HUES6 (cell line): ENCODE results near the gene CNTN3.

Experiments used
- H3K27ac ChIP-seq: 2 replicates; pipeline ENCODE4 v1.7.0; 2013; ENCODE audit warnings: low read depth, mild to moderate bottlenecking, low read length, inconsistent platforms
- H3K27me3 ChIP-seq: 2 replicates; pipeline ENCODE4 v1.6.1; 2013; ENCODE audit warnings: low read length; ENCODE audit not compliant: control insufficient read depth, insufficient read depth
- H3K36me3 ChIP-seq: 2 replicates; pipeline ENCODE4 v1.6.1; 2013; ENCODE audit warnings: low read length; ENCODE audit not compliant: control insufficient read depth, insufficient read depth
- H3K4me1 ChIP-seq: 2 replicates; pipeline ENCODE4 v1.6.1; 2013; ENCODE audit warnings: low read length; ENCODE audit not compliant: control insufficient read depth, insufficient read depth
- H3K4me3 ChIP-seq: 2 replicates; pipeline ENCODE4 v1.5.1; 2013; ENCODE audit warnings: low read depth, low read length
- H3K9ac ChIP-seq: one replicate; pipeline ENCODE4 v1.6.1; 2013; ENCODE audit warnings: mild to moderate bottlenecking, low read length
- H3K9me3 ChIP-seq: 2 replicates; pipeline ENCODE4 v1.6.1; 2013; ENCODE audit warnings: low read depth, low read length; ENCODE audit not compliant: control insufficient read depth, insufficient read depth

Gene CNTN3

DNA sequence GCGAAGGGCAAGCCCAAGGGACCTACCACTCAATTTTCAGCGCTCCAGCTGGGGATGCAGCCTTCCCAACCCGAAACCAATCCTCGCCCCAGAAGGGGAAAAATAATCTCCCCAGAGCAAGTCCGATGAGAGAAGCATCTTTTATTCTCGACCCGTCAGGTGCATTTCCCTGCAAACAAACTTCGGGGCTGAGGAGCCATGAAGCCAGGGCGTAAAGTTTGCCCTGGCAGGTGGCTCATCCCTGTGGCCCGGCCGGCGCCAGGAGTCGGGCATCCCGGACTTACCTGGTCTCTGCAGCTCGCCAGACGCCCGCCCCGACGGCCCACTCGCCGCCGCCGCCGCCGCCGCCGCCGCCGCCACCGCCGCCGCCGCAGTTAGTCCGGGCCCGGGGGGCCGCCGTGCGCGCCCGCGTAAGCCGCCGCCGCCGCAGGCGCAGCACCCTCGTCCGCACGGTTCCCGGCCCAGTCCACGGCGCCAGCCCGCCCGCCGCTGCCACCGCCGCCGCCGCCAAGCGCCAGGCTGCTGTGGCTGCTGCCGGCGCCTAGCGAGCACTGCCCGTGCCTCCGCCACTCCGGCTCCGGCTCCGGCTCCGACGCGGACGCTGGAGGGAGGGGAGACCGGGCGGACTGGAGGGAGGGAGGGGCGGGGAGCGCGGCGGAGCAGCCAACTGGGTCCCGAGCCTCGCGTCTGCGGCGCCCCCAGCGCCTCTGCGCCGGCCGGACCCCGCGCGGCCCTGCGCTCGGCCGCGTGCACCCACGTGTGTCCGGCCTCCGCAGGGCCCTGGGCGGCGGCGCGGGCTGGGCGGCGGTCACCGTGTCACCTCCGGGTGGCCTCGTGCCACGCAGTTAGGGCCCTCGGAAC, at the start of gene CNTN3:
CNTN3 (minus strand) TSS at position 553 of the 861 bp plus-strand sequence. CDS start 93,547 bp downstream, outside the sequence.
- Histone ChIP-seq H3K4me1 (0 out of 2 replicates have a peak, but pooled peaks cover 4% of the 10 kb centered on the region), H3K27ac (no peak within 1 kb of the TSS), H3K9ac (no peak within 1 kb of the TSS), H3K4me3 (peak within 1 kb of the TSS; percentile 48), H3K27me3 (peaks cover 97% of the 10 kb centered on the region), H3K9me3 (no peaks in the 10 kb centered on the region), H3K36me3 (no peaks in the 10 kb centered on the region)

DNA sequence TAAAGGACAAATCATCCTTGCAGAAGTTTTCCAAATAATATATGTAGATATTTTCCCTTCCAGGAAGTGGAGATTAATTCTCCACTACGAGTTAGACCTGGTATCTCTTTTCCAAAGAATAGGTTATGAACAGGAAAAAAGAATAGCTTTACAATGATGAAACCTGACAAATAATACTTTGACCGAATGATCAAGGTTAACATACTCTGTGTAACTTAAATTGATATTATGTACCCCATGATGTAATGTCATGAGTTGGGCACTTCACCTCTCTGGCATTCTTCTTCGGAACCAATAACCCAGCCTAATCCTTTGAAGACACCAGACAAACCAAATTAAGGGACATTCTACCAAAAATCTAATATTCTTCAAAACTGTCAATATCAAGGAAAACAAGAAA, 48.7 kb upstream of the CNTN3 start:
- Histone ChIP-seq H3K36me3 (no peaks in the 10 kb centered on the region), H3K4me1 (no peaks in the 10 kb centered on the region)

DNA sequence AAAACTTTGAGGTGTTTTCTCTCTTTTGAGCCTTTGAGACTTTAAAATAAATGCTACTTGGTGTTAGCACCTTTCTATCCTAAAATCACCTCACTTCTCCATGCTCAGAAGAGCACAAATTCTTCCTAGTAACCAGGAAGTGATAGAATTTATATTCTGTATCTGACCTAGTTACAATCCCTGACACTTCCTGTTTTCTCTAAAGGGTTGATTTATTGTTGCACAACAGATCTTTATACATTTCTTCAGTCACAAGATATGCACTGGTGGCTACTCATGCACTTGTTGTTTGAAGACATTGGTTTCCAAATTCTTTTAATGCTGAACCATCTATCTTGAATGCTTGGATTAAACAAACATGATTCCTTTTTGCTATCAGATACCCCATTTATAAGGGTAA, 47.2 kb upstream of the CNTN3 start:
- Histone ChIP-seq H3K9me3 (no peaks in the 10 kb centered on the region), H3K4me1 (no peaks in the 10 kb centered on the region), H3K4me3 (no peak overlapping the region), H3K36me3 (no peaks in the 10 kb centered on the region), H3K27ac (no peak overlapping the region), H3K9ac (no peak overlapping the region), H3K27me3 (no peaks in the 10 kb centered on the region)

More for the DNA sequence above, 48.7 kb upstream of the CNTN3 start:
- no peaks in the 10 kb centered on the region for H3K27me3 ChIP-seq
- no peak overlapping the region for H3K9ac ChIP-seq
- H3K4me3 ChIP-seq = no peak overlapping the region
- peaks cover 11% of the 10 kb centered on the region for H3K9me3 ChIP-seq
- H3K27ac ChIP-seq = no peak overlapping the region

DNA sequence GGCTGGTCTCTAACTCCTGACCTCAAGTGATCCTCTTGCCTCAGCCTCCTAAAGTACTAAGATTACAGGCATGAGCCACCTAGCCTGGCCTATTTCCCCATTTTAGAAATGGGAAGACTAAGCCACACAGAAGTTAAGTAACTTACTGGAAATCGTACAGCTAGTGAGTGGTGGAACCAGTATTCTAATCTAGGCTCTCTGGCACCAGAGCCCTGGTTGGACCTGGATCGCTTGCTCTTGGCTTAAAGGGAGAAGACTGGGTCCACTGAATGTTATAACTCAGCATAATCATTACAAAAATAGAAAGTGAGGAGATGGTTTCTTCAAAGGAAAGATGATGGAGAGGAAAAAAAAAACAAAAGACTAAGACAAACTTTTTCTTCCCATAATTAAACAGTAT, 37.4 kb upstream of the CNTN3 start:
- H3K4me1 ChIP-seq = no peaks in the 10 kb centered on the region
- no peaks in the 10 kb centered on the region for H3K27me3 ChIP-seq
- H3K36me3 ChIP-seq = no peaks in the 10 kb centered on the region
- H3K4me3 ChIP-seq = no peak overlapping the region
- H3K9me3 ChIP-seq = no peaks in the 10 kb centered on the region
- no peak overlapping the region for H3K27ac ChIP-seq
- H3K9ac ChIP-seq = no peak overlapping the region

DNA sequence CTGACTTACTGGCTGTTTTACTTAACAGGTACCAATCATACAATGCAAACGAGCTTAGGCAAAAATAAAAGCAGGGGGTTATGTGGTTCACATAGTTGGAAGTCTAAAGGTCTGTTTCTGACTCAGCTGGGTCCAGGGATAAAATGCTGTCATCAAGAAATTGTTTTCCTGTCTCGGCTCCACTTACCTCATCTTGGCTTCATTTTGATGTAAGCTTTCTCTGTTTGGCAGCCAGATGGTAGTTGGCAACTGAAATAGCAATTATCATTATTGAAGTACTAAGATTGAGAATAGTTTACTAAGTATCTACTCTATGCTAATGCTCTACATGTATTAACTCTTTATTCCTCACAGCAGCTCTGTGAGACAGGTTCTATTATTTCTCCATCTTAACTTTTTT, 36.8 kb upstream of the CNTN3 start:
- no peaks in the 10 kb centered on the region for H3K36me3 ChIP-seq
- H3K9me3 ChIP-seq = no peaks in the 10 kb centered on the region
- no peak overlapping the region for H3K9ac ChIP-seq
- H3K27ac ChIP-seq = no peak overlapping the region
- no peak overlapping the region for H3K4me3 ChIP-seq
- no peaks in the 10 kb centered on the region for H3K4me1 ChIP-seq
- no peaks in the 10 kb centered on the region for H3K27me3 ChIP-seq

DNA sequence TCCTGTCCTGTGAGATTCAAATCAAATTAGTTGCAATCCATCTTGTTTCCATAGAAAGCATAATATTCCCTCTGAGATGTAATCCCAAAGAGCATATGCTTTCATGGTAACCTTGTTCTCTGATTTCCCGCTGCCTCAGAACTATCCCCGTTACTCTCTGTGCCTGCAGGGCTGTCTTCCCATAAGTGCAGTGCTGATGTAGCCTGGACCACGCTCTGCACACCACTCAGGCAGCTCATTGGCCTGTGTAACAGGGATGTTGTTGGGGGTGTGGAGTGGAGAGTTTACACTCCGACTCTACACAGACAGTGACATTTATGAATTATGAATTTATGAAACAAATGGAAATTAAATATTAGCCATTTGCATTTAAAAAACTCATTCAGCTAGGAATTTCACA, 33.6 kb upstream of the CNTN3 start:
- no peak overlapping the region for H3K27ac ChIP-seq
- H3K9me3 ChIP-seq = no peaks in the 10 kb centered on the region
- H3K4me1 ChIP-seq = no peaks in the 10 kb centered on the region
- H3K4me3 ChIP-seq = no peak overlapping the region
- no peaks in the 10 kb centered on the region for H3K27me3 ChIP-seq
- no peaks in the 10 kb centered on the region for H3K36me3 ChIP-seq
- no peak overlapping the region for H3K9ac ChIP-seq

DNA sequence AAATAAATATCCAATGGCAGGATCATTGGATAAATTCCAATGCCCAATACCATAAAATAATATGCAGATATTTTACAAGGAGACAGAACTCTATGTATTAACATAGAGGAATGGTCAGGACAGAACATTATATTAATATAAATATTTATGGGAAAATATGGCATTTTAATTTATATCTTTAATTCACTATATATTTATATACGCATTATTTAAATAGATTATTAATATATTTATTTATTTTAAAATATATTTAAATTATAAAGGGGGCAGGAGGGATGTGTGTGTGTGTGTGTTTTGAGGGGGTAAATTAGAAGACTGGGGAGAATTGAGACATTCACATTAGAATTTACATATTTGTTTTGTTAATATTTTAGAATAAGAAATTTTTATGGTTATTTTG, 31.6 kb upstream of the CNTN3 start:
- Histone ChIP-seq H3K27ac (no peak overlapping the region), H3K4me3 (no peak overlapping the region), H3K9ac (no peak overlapping the region), H3K36me3 (no peaks in the 10 kb centered on the region), H3K27me3 (no peaks in the 10 kb centered on the region), H3K9me3 (no peaks in the 10 kb centered on the region), H3K4me1 (no peaks in the 10 kb centered on the region)

DNA sequence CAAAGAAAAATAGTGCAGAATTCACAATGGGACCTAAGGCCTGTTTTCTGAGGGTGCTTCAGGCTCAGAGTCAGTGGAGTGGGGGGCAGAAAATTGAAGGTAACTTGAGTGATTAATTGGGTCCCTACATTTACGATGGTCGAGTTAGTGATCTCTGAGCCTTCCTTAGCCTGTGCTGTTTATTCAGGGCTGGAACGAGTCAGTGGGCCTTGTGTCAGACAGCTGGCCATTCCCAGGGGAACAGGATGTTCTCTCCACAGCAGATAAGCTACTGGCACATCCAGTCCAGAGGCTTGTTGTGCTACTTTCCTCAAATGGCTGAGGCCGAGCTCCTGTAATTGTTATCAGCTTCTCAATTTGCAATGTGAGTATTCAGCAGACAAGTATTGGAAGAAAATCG, 29.2 kb upstream of the CNTN3 start:
- no peaks in the 10 kb centered on the region for H3K9me3 ChIP-seq
- H3K9ac ChIP-seq = no peak overlapping the region
- H3K27ac ChIP-seq = no peak overlapping the region
- no peaks in the 10 kb centered on the region for H3K4me1 ChIP-seq
- H3K27me3 ChIP-seq = no peaks in the 10 kb centered on the region
- H3K4me3 ChIP-seq = no peak overlapping the region
- H3K36me3 ChIP-seq = no peaks in the 10 kb centered on the region

DNA sequence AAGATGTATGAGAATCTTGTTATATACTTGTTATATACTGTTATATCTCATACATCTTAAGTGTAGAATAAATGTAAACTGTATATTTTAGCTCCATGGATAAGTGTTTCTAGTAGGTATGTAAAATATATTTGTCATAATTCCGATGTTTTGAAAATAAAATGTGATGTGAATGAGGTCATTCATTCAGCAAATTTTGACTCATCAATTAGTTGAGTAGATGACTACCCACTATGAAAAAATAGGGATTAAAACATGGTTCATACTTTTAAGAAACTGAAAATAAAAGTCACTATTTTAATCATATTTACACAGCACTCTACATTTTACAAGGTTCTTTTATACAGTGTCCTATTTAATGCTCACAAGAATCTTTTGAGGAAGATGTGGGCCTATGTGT, 28.4 kb upstream of the CNTN3 start:
- Histone ChIP-seq H3K36me3 (no peaks in the 10 kb centered on the region), H3K27me3 (no peaks in the 10 kb centered on the region), H3K9me3 (no peaks in the 10 kb centered on the region), H3K9ac (no peak overlapping the region), H3K4me3 (no peak overlapping the region), H3K27ac (no peak overlapping the region), H3K4me1 (no peaks in the 10 kb centered on the region)

DNA sequence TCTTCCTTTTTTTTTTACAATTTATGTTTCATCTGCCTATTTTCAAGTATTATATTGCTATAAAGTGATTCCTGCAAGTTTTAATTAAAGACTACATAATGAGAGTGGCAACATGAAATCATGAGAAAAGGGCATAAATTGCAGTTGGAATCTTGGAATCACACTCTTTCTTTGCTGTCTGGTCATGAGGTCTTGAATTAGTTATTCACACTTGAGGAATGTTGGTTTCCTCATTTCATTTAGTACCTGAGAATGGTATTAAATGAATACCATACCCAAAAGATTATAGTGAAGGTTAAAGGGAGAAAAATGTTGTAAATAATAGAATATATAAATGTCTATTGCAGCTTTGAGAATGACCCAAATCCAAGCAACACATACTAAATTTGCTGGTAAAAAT, 25.8 kb upstream of the CNTN3 start:
- Histone ChIP-seq H3K9me3 (no peaks in the 10 kb centered on the region), H3K27ac (no peak overlapping the region), H3K4me3 (no peak overlapping the region), H3K4me1 (no peaks in the 10 kb centered on the region), H3K36me3 (no peaks in the 10 kb centered on the region), H3K9ac (no peak overlapping the region), H3K27me3 (no peaks in the 10 kb centered on the region)

DNA sequence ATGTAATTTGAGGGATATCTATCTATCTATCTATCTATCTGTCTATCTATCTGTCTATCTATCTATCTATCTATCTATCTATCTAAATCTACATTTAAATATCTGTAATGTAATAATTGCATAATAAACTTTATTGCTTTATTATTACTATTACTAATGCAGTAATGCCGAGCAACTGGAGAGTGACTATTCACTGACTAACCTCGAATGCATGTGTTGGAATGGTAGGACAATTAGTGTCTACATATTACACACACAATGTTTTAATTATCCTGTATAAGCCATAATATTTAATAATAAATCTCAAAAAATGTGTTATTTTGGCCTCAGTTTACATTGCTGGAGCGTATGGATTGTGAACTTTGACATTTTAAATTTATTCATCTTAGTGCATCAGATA, 25.2 kb upstream of the CNTN3 start:
- no peak overlapping the region for H3K9ac ChIP-seq
- H3K36me3 ChIP-seq = no peaks in the 10 kb centered on the region
- no peak overlapping the region for H3K27ac ChIP-seq
- H3K27me3 ChIP-seq = no peaks in the 10 kb centered on the region
- no peaks in the 10 kb centered on the region for H3K9me3 ChIP-seq
- H3K4me3 ChIP-seq = no peak overlapping the region
- no peaks in the 10 kb centered on the region for H3K4me1 ChIP-seq
